ENCODE measurements around the gene FRAT2.

- TF ChIP-seq CTCF (IDR thresholded peaks at IDR 0.05), result no peak
- no peak for TF ChIP-seq POLR2A (IDR thresholded peaks at IDR 0.05)
Observed at GRCh38 chr10:97371696-97372095, 37.2 kb upstream of the FRAT2 start.

All from breast epithelium (tissue), 3 donors.